H1 (cell line): ENCODE measurements around the gene MMP3. TPM values are rescaled to one million over a fixed set of nuclear protein-coding genes. Genes with fewer than 3 reads are reported as not detected.

Source experiments
- RXRA ChIP-seq: IDR thresholded peaks from 2 replicates; pipeline ENCODE4 v1.6.1; 2011; ENCODE audit warnings: low read depth, mild to moderate bottlenecking, low read length, moderate library complexity; ENCODE audit not compliant: insufficient read depth
- polyA plus RNA-seq, 7 experiments: library from polyadenylated mRNA; depleted of rRNA in 3 of 7; stranded (reverse) in 5 of 7; unstranded in 2 of 7; fragments of >200 nt in 5 of 7; fragments of 200-250 nt in 2 of 7; gene quantifications; 1 replicate in 5 of 7; 2 replicates in 1 of 7; 4 replicates in 1 of 7; pipeline versions ENCODE4 v1.2.1 to v1.2.3, GENCODE V29; 2011 to 2013; ENCODE audit warnings: missing spikeins in 2 of 7, mixed read lengths in 2 of 7
- total RNA-seq: library from RNA; stranded (reverse); fragmentation: NEBNext Ultra II Directional; extraction: Animal tissue kit (Norgen Biotek cat#: 25700); gene quantifications from 2 replicates; pipeline ENCODE4 v1.2.1, GENCODE V29; 2021

MMP3 gene
- total and polyA plus RNA-seq, 2 of the 8 experiments (the other 6 are each of a cell fraction or from before 2014, with no cell fraction given): not detected

- TF ChIP-seq RXRA: no peak
- TF ChIP-seq, all 59 proteins: peak for 0
Measured at GRCh38 chr11:102812188-102812587, 31.2 kb downstream of the MMP3 start (continued).
